WERI-Rb-1 (cell line): ENCODE data around the gene VSTM2L.

Source experiments
- DNase-seq: peaks from one replicate; pipeline ENCODE4 v3.0.0-alpha.2; 2020
- H3K27ac ChIP-seq: fragments of 250-450 bp; sonication (Bioruptor Pico); 2 replicates; pipeline ENCODE4 v1.5.1; 2020; ENCODE audit warnings: mild to moderate bottlenecking, moderate library complexity
- H3K27me3 ChIP-seq: fragments of 250-450 bp; sonication (Bioruptor Pico); 2 replicates; pipeline ENCODE4 v1.5.1; 2021; ENCODE audit warnings: mild to moderate bottlenecking, low read depth, moderate library complexity; ENCODE audit not compliant: insufficient read depth, severe bottlenecking
- H3K36me3 ChIP-seq: fragments of 250-450 bp; sonication (Bioruptor Pico); 2 replicates; pipeline ENCODE4 v1.5.1; 2020; ENCODE audit warnings: mild to moderate bottlenecking, moderate library complexity
- H3K4me3 ChIP-seq: 2 replicates; pipeline ENCODE4 v1.5.1; 2011; ENCODE audit warnings: low read depth, mild to moderate bottlenecking, control low read depth, low read length
- H3K9me3 ChIP-seq: fragments of 250-450 bp; sonication (Bioruptor Pico); 2 replicates; pipeline ENCODE4 v1.5.1; 2021; ENCODE audit warnings: mild to moderate bottlenecking, moderate library complexity; ENCODE audit not compliant: severe bottlenecking
- TF ChIP-seq, protein P1 (sequence below): IDR thresholded peaks from 2 replicates; pipeline ENCODE4 v1.5.1; 2011; ENCODE audit warnings: low read depth, mild to moderate bottlenecking, control low read depth, inconsistent platforms, low read length

VSTM2L gene

GRCh38 chr20:37928996-37929682, 26.2 kb downstream of the VSTM2L start:
- TF ChIP-seq, protein P1, sequence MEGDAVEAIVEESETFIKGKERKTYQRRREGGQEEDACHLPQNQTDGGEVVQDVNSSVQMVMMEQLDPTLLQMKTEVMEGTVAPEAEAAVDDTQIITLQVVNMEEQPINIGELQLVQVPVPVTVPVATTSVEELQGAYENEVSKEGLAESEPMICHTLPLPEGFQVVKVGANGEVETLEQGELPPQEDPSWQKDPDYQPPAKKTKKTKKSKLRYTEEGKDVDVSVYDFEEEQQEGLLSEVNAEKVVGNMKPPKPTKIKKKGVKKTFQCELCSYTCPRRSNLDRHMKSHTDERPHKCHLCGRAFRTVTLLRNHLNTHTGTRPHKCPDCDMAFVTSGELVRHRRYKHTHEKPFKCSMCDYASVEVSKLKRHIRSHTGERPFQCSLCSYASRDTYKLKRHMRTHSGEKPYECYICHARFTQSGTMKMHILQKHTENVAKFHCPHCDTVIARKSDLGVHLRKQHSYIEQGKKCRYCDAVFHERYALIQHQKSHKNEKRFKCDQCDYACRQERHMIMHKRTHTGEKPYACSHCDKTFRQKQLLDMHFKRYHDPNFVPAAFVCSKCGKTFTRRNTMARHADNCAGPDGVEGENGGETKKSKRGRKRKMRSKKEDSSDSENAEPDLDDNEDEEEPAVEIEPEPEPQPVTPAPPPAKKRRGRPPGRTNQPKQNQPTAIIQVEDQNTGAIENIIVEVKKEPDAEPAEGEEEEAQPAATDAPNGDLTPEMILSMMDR = no peak
- DNase-seq = peak; percentile 53
- no peaks in the 10 kb centered on the region for H3K27me3 ChIP-seq
- no peak overlapping the region for H3K4me3 ChIP-seq
- no peaks in the 10 kb centered on the region for H3K36me3 ChIP-seq
- no peaks in the 10 kb centered on the region for H3K9me3 ChIP-seq
- peak overlapping the region; percentile 85 for H3K27ac ChIP-seq

DNA sequence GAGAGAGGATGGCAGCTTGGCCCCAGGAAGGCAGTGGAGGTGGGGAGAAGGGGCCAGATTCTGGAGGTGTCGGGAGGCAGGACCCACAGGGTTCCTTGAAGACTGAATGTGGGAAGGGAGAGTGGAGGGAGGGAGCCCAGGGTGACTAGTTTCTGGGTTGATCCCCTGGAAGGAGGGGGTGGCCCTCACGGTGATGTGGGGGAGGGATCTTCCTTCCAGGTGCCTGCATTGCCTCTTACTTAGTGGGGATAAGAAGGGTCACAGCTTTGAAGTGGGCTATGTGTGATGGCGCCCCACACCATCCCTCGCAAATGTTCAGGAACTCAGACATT, 26.7 kb downstream of the VSTM2L start:
- DNase-seq = peak; percentile 61
- Histone ChIP-seq H3K27me3 (no peaks in the 10 kb centered on the region), H3K9me3 (no peaks in the 10 kb centered on the region), H3K27ac (peak overlapping the region; percentile 85), H3K36me3 (no peaks in the 10 kb centered on the region), H3K4me3 (no peak overlapping the region)
- TF ChIP-seq, protein P1 = no peak

DNA sequence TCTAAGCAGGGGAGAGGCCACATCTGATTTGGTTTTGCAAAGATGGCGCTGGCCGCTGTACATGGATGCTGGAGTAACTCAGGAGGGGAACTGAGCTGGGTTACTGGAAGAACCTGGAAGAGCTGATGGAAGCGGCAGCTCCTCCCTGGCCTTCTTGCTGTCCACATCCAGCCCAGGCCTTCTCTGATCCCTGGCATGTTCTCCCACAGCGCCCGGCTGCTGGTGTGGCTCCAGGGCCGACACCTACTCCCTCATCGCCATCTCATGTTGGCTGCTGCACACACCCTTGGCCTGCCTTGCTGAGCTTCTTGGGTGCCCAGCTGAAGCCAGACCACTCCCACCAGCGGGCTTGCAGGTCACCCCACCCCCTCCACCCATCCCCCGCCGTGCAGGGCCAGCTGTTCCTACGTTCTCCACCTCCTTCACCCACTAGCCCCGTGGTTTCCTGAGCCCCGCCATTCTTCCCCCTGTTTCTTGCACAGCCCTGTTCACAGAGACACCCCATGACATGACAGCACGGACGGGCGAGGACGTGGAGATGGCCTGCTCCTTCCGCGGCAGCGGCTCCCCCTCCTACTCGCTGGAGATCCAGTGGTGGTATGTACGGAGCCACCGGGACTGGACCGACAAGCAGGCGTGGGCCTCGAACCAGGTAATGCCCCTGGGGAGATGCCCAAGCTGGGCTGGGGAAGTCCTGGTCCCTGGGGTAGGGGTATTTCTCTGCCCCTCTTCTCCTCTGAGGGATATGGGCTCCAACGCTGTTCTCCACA, 28.4 kb downstream of the VSTM2L start:
- TF ChIP-seq, protein P1 = no peak
- Histone ChIP-seq H3K36me3 (no peaks in the 10 kb centered on the region), H3K4me3 (peak overlapping the region; percentile 11), H3K9me3 (no peaks in the 10 kb centered on the region), H3K27ac (peak overlapping the region; percentile 85), H3K27me3 (no peaks in the 10 kb centered on the region)
- peak; percentile 68 for DNase-seq

GRCh38 chr20:37932074-37932473, 29.1 kb downstream of the VSTM2L start:
- Histone ChIP-seq H3K27ac (peak overlapping the region; percentile 85; the same call in 1 of the 2 replicates), H3K36me3 (no peaks in the 10 kb centered on the region), H3K9me3 (no peaks in the 10 kb centered on the region), H3K4me3 (no peak overlapping the region), H3K27me3 (no peaks in the 10 kb centered on the region)
- no peak for DNase-seq
- TF ChIP-seq, protein P1 = no peak

- TF ChIP-seq, protein P1 = no peak
- Histone ChIP-seq H3K36me3 (no peaks in the 10 kb centered on the region), H3K27me3 (no peaks in the 10 kb centered on the region), H3K4me3 (no peak overlapping the region), H3K27ac (no peak overlapping the region), H3K9me3 (no peaks in the 10 kb centered on the region)
- no peak for DNase-seq
Observed at GRCh38 chr20:37932919-37933318, 30.0 kb downstream of the VSTM2L start.
